DOHH2 (cell line): Measurements from ENCODE around the gene TOMM40.

Experiments used
- H3F3A ChIP-seq: fragments of 200-600 bp; sonication (generic), shearing (Covaris generic); 2 replicates; pipeline ENCODE4 v1.6.0; 2016; ENCODE audit warnings: antibody characterized with exemption, mild to moderate bottlenecking; ENCODE audit not compliant: control insufficient read depth, insufficient read depth
- H3K27ac ChIP-seq: fragments of 200-600 bp; sonication (generic); 2 replicates; pipeline ENCODE4 v1.5.1; 2014; ENCODE audit warnings: low read depth, mild to moderate bottlenecking, low read length, moderate library complexity
- H3K27me3 ChIP-seq: fragments of 200-600 bp; sonication (generic); 2 replicates; pipeline ENCODE4 v1.6.1; 2014; ENCODE audit warnings: mild to moderate bottlenecking, low read length, mixed read lengths; ENCODE audit not compliant: control insufficient read depth
- H3K36me3 ChIP-seq: fragments of 200-600 bp; sonication (generic); 2 replicates; pipeline ENCODE4 v1.6.1; 2014; ENCODE audit warnings: mild to moderate bottlenecking, low read length, moderate library complexity, mixed read lengths; ENCODE audit not compliant: control insufficient read depth
- H3K4me1 ChIP-seq: fragments of 200-600 bp; sonication (generic); 2 replicates; pipeline ENCODE4 v1.6.1; 2014; ENCODE audit warnings: mild to moderate bottlenecking, low read length, mixed read lengths; ENCODE audit not compliant: control insufficient read depth
- H3K4me2 ChIP-seq: fragments of 200-600 bp; sonication (generic); 2 replicates; pipeline ENCODE4 v1.6.0; 2014; ENCODE audit warnings: mild to moderate bottlenecking, low read length, moderate library complexity
- H3K4me3 ChIP-seq: fragments of 200-600 bp; sonication (generic); 2 replicates; pipeline ENCODE4 v1.5.1; 2014; ENCODE audit warnings: mild to moderate bottlenecking, low read length, mixed read lengths
- H3K79me2 ChIP-seq: fragments of 200-600 bp; sonication (generic); 2 replicates; pipeline ENCODE4 v1.6.1; 2014; ENCODE audit warnings: mild to moderate bottlenecking, low read length, mixed read lengths; ENCODE audit not compliant: control insufficient read depth
- H3K9me2 ChIP-seq: fragments of 200-600 bp; sonication (generic); replicated peaks from 2 replicates; pipeline ENCODE4 v1.6.1; 2014; ENCODE audit warnings: mild to moderate bottlenecking, low read length, mixed read lengths; ENCODE audit not compliant: control insufficient read depth
- H3K9me3 ChIP-seq: fragments of 200-600 bp; sonication (generic); 2 replicates; pipeline ENCODE4 v1.6.1; 2014; ENCODE audit warnings: antibody characterized with exemption, low read length, mixed read lengths; ENCODE audit not compliant: control insufficient read depth, insufficient read depth
- H4K20me1 ChIP-seq: fragments of 200-600 bp; sonication (generic); 2 replicates; pipeline ENCODE4 v1.6.0; 2014; ENCODE audit warnings: low read depth, mild to moderate bottlenecking, antibody characterized with exemption, low read length, moderate library complexity; ENCODE audit not compliant: control insufficient read depth, insufficient read depth
- EZH2phosphoT487 ChIP-seq: fragments of 200-600 bp; sonication (generic); IDR thresholded peaks from 2 replicates; pipeline ENCODE4 v1.6.1; 2017; ENCODE audit warnings: borderline replicate concordance, mild to moderate bottlenecking, antibody characterized with exemption, low read length, moderate library complexity, mixed read lengths
- TF ChIP-seq, protein P1 (sequence below): fragments of 200-600 bp; sonication (generic); IDR thresholded peaks from one replicate; pipeline ENCODE4 v1.5.1; 2014; ENCODE audit warnings: antibody characterized with exemption, mild to moderate bottlenecking, low read depth, low read length; ENCODE audit not compliant: poor library complexity, severe bottlenecking

The TOMM40 gene

GRCh38 chr19:44874317-44874716 lies 16.7 kb upstream of the TOMM40 start:
- Histone ChIP-seq H3K36me3 (no peaks in the 10 kb centered on the region), H4K20me1 (no peaks in the 10 kb centered on the region), H3K27ac (no peak overlapping the region), H3K4me3 (no peak overlapping the region), H3K4me2 (no peak overlapping the region), H3K4me1 (peaks cover 13% of the 10 kb centered on the region), H3K27me3 (no peaks in the 10 kb centered on the region), H3K79me2 (no peaks in the 10 kb centered on the region), H3K9me2 (no peaks in the 10 kb centered on the region), H3F3A (no peaks in the 10 kb centered on the region), H3K9me3 (no peaks in the 10 kb centered on the region)
- TF ChIP-seq EZH2phosphoT487 = no peak

- H3K36me3 ChIP-seq = no peaks in the 10 kb centered on the region
- no peak overlapping the region for H3K4me2 ChIP-seq
- no peaks in the 10 kb centered on the region for H3K9me3 ChIP-seq
- no peaks in the 10 kb centered on the region for H3F3A ChIP-seq
- H3K9me2 ChIP-seq = no peaks in the 10 kb centered on the region
- no peaks in the 10 kb centered on the region for H4K20me1 ChIP-seq
- H3K27ac ChIP-seq = no peak overlapping the region
- peaks cover 13% of the 10 kb centered on the region for H3K4me1 ChIP-seq
- H3K79me2 ChIP-seq = no peaks in the 10 kb centered on the region
- no peaks in the 10 kb centered on the region for H3K27me3 ChIP-seq
- H3K4me3 ChIP-seq = no peak overlapping the region
- no peak for TF ChIP-seq EZH2phosphoT487
- TF ChIP-seq, protein P1, sequence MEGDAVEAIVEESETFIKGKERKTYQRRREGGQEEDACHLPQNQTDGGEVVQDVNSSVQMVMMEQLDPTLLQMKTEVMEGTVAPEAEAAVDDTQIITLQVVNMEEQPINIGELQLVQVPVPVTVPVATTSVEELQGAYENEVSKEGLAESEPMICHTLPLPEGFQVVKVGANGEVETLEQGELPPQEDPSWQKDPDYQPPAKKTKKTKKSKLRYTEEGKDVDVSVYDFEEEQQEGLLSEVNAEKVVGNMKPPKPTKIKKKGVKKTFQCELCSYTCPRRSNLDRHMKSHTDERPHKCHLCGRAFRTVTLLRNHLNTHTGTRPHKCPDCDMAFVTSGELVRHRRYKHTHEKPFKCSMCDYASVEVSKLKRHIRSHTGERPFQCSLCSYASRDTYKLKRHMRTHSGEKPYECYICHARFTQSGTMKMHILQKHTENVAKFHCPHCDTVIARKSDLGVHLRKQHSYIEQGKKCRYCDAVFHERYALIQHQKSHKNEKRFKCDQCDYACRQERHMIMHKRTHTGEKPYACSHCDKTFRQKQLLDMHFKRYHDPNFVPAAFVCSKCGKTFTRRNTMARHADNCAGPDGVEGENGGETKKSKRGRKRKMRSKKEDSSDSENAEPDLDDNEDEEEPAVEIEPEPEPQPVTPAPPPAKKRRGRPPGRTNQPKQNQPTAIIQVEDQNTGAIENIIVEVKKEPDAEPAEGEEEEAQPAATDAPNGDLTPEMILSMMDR = no peak
Measured at GRCh38 chr19:44875666-44876451, 15.2 kb upstream of the TOMM40 start.

DNA sequence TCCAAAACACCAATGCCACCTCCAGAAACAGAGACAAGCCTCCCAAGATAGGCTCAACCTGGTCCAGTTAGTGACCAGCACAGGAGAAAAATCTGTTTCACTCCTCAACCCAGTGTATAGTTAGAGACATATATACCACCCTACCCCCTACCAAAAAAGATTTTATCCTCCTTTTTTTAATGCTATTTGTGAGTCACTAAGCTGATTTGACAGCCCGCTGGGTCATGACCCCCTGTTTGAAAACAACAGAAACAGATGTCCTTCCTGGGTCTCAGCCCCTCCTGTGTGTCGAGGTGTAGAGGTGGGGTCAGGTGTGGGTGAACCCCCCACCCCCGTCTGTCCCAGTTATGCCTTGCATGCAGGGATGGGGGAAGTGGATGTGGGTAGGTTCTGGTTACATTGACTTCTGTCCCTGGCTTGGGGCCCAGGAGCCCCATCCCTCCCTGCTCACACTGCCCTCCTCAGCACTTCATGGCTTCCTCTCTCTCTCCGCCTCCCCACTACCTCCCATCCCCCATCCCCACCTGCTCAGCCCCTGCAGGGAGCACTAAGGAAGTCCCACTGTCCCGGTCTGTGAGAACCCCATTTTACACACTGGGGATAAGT lies 14.0 kb upstream of the TOMM40 start:
- H3F3A ChIP-seq = no peaks in the 10 kb centered on the region
- H3K27me3 ChIP-seq = no peaks in the 10 kb centered on the region
- no peaks in the 10 kb centered on the region for H3K36me3 ChIP-seq
- TF ChIP-seq EZH2phosphoT487 = no peak
- TF ChIP-seq, protein P1 = no peak
- H3K79me2 ChIP-seq = no peaks in the 10 kb centered on the region
- H3K4me2 ChIP-seq = peak overlapping the region; percentile 20
- no peak overlapping the region; the same call in 1 of the 2 replicates for H3K4me3 ChIP-seq
- H3K9me3 ChIP-seq = no peaks in the 10 kb centered on the region
- no peaks in the 10 kb centered on the region for H3K9me2 ChIP-seq
- no peaks in the 10 kb centered on the region for H4K20me1 ChIP-seq
- no peak overlapping the region for H3K27ac ChIP-seq
- peaks cover 13% of the 10 kb centered on the region for H3K4me1 ChIP-seq
